Neural progenitor cell (in vitro differentiated cells): ENCODE data around the gene SLIT1. TPM values are rescaled to one million over a fixed set of nuclear protein-coding genes. Genes with fewer than 3 reads are reported as not detected.
A peak's percentile ranks its signal among the peaks of the same experiment; 100 is the strongest.

Experiments
- DNase-seq: peaks from one replicate; pipeline ENCODE4 v3.0.0-alpha.2; 2016; ENCODE audit warnings: low spot score
- H2AFZ ChIP-seq: fragments of 200-600 bp; sonication (generic); replicated peaks from 2 replicates; pipeline ENCODE4 v1.6.1; 2016; ENCODE audit warnings: antibody characterized with exemption
- H3F3A ChIP-seq: fragments of 200-600 bp; sonication (generic); 2 replicates; pipeline ENCODE4 v1.6.1; 2016; ENCODE audit warnings: antibody characterized with exemption, low read depth
- H3K27ac ChIP-seq: fragments of 200-600 bp; sonication (generic); 2 replicates; pipeline ENCODE4 v1.5.1; 2016; ENCODE audit warnings: mild to moderate bottlenecking
- H3K27me3 ChIP-seq: fragments of 200-600 bp; sonication (generic); 2 replicates; pipeline ENCODE4 v1.6.1; 2016; ENCODE audit warnings: mild to moderate bottlenecking, moderate library complexity
- H3K36me3 ChIP-seq: fragments of 200-600 bp; sonication (generic); 2 replicates; pipeline ENCODE4 v1.5.1; 2016
- H3K4me1 ChIP-seq: fragments of 200-600 bp; sonication (generic); 2 replicates; pipeline ENCODE4 v1.6.1; 2016; ENCODE audit warnings: mixed run types
- H3K4me2 ChIP-seq: fragments of 200-600 bp; sonication (generic); 2 replicates; pipeline ENCODE4 v1.6.1; 2016
- H3K4me3 ChIP-seq: fragments of 200-600 bp; sonication (generic); 2 replicates; pipeline ENCODE4 v1.5.1; 2016
- H3K79me2 ChIP-seq: fragments of 200-600 bp; sonication (generic); 2 replicates; pipeline ENCODE4 v1.6.1; 2016; ENCODE audit warnings: low read depth
- H3K9ac ChIP-seq: fragments of 200-600 bp; sonication (generic); 2 replicates; pipeline ENCODE4 v1.6.1; 2016
- H3K9me3 ChIP-seq: fragments of 200-600 bp; sonication (generic); 2 replicates; pipeline ENCODE4 v1.5.1; 2016; ENCODE audit warnings: low read depth
- H4K20me1 ChIP-seq: fragments of 200-600 bp; sonication (generic); 2 replicates; pipeline ENCODE4 v1.6.1; 2016; ENCODE audit warnings: low read depth
- H3K27ac Mint-ChIP-seq: 3 replicates; pipeline ENCODE4 v1.8.0; 2021; ENCODE audit warnings: mixed read lengths
- H3K27me3 Mint-ChIP-seq: 2 replicates; pipeline ENCODE4 v1.8.0; 2022; ENCODE audit warnings: low read depth, mild to moderate bottlenecking, inconsistent platforms, moderate library complexity, mixed read lengths; ENCODE audit not compliant: insufficient read depth
- H3K36me3 Mint-ChIP-seq: 3 replicates; pipeline ENCODE4 v1.8.0; 2021; ENCODE audit warnings: mixed read lengths
- H3K4me1 Mint-ChIP-seq: 3 replicates; pipeline ENCODE4 v1.8.0; 2021; ENCODE audit warnings: mixed read lengths
- H3K4me3 Mint-ChIP-seq: 3 replicates; pipeline ENCODE4 v1.8.0; 2021; ENCODE audit warnings: mild to moderate bottlenecking, moderate library complexity, mixed read lengths
- H3K9me3 Mint-ChIP-seq: 3 replicates; pipeline ENCODE4 v1.8.0; 2020; ENCODE audit warnings: mixed read lengths
- EZH2 ChIP-seq: fragments of 200-600 bp; sonication (generic); IDR thresholded peaks from 2 replicates; pipeline ENCODE4 v1.6.1; 2017; ENCODE audit warnings: antibody characterized with exemption, mild to moderate bottlenecking, moderate library complexity
- EZH2phosphoT487 ChIP-seq: fragments of 200-600 bp; sonication (generic); IDR thresholded peaks from 2 replicates; pipeline ENCODE4 v1.6.1; 2017; ENCODE audit warnings: antibody characterized with exemption
- total RNA-seq: library from RNA; depleted of rRNA; stranded (reverse); fragments of >200 nt; gene quantifications from 2 replicates; pipeline ENCODE4 v1.2.3, GENCODE V29; 2015; ENCODE audit warnings: low replicate concordance
- TF ChIP-seq, protein P1 (sequence below): fragments of 200-600 bp; sonication (generic); IDR thresholded peaks from 2 replicates; pipeline ENCODE4 v1.5.1; 2017; ENCODE audit warnings: antibody characterized with exemption, mild to moderate bottlenecking

Gene SLIT1
- total RNA-seq, 1 donor from 2014 or later = 0.92 TPM

DNA sequence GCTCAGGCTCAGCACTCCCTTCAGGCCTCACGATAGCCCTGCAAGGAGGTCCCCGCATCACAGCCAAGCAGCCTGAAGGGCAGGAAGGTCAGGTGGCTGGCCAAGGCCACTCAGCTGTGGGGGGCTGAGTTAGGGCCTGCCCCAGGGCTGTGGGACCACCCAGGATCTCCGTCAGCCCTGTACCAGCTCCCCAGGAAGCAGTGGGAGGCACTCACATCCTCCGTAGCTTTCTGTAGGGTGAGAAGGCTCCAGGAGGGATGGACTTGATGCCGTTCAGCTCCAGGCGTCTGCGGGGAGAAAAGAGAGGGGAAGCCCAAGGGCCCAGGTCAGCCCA lies 125.9 kb downstream of the SLIT1 start:
- no peaks in the 10 kb centered on the region for H3K36me3 Mint-ChIP-seq
- H3K4me1 Mint-ChIP-seq = peaks cover 6% of the 10 kb centered on the region
- H3K36me3 ChIP-seq = no peaks in the 10 kb centered on the region
- H3K4me2 ChIP-seq = no peak overlapping the region
- H3K9ac ChIP-seq = no peak overlapping the region
- no peak overlapping the region for H3K4me3 Mint-ChIP-seq
- H3K27me3 Mint-ChIP-seq = peaks cover 15% of the 10 kb centered on the region
- no peak overlapping the region for H3K27ac ChIP-seq
- H3K9me3 ChIP-seq = no peaks in the 10 kb centered on the region
- TF ChIP-seq EZH2 = no peak
- TF ChIP-seq EZH2phosphoT487 = no peak
- TF ChIP-seq, protein P1, sequence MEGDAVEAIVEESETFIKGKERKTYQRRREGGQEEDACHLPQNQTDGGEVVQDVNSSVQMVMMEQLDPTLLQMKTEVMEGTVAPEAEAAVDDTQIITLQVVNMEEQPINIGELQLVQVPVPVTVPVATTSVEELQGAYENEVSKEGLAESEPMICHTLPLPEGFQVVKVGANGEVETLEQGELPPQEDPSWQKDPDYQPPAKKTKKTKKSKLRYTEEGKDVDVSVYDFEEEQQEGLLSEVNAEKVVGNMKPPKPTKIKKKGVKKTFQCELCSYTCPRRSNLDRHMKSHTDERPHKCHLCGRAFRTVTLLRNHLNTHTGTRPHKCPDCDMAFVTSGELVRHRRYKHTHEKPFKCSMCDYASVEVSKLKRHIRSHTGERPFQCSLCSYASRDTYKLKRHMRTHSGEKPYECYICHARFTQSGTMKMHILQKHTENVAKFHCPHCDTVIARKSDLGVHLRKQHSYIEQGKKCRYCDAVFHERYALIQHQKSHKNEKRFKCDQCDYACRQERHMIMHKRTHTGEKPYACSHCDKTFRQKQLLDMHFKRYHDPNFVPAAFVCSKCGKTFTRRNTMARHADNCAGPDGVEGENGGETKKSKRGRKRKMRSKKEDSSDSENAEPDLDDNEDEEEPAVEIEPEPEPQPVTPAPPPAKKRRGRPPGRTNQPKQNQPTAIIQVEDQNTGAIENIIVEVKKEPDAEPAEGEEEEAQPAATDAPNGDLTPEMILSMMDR = no peak
- no peaks in the 10 kb centered on the region for H3F3A ChIP-seq
- no peak for DNase-seq
- no peaks in the 10 kb centered on the region for H3K27me3 ChIP-seq
- H3K79me2 ChIP-seq = no peaks in the 10 kb centered on the region
- no peaks in the 10 kb centered on the region for H3K9me3 Mint-ChIP-seq
- H2AFZ ChIP-seq = no peak overlapping the region
- H3K4me3 ChIP-seq = no peak overlapping the region
- no peaks in the 10 kb centered on the region for H4K20me1 ChIP-seq
- H3K27ac Mint-ChIP-seq = no peak overlapping the region
- H3K4me1 ChIP-seq = peaks cover 8% of the 10 kb centered on the region

DNA sequence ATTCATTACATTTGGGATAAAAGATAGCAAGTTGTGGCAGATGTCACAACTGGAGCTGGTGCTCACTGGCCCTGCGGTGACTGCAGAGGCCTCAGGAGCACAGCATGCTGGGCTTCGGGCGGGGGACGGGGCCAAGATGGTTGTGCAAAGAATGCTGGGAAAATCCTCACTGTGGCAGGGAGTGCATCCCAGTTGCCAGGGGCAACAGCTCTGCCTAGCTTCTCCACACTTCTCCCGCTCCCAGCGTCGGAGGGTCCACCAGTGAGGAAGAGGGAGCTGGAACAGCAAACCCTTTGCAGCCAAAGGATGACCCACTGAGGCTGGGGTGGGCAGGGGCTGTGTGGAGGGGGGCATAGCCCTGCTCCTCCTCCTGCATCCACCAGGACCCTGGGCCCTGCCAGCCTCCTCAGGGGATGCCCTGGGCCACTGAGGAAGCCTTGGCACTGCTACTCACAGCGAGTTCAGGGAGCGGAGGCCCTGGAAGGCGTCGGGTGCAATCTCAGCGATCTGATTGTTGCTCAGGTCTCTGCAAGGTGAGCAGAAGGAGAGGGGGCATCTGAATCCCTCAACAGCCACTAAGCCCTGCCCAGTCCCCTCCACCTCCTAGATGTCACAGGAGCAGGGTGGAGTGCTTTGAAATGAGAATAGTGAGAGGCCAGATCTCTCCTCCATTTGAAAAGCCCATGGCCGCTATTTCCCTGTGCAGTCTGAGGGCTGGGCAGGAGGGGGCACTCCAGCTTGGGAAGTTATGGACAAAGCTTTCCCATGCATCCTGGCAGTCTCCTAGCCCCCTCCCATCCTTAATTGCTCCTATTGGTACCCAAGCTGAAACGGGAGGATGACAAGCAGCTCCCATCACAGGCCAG lies 126.5 kb downstream of the SLIT1 start:
- TF ChIP-seq EZH2phosphoT487 = no peak
- TF ChIP-seq, protein P1 = peak; percentile 57
- no peak overlapping the region for H3K4me2 ChIP-seq
- no peak overlapping the region for H3K27ac ChIP-seq
- H3K79me2 ChIP-seq = no peaks in the 10 kb centered on the region
- no peak overlapping the region for H3K9ac ChIP-seq
- H2AFZ ChIP-seq = no peak overlapping the region
- Mint-ChIP-seq H3K27me3 (peaks cover 13% of the 10 kb centered on the region), H3K27ac (no peak overlapping the region), H3K4me3 (no peak overlapping the region), H3K4me1 (peaks cover 6% of the 10 kb centered on the region), H3K9me3 (no peaks in the 10 kb centered on the region), H3K36me3 (no peaks in the 10 kb centered on the region)
- H3K36me3 ChIP-seq = no peaks in the 10 kb centered on the region
- H3F3A ChIP-seq = no peaks in the 10 kb centered on the region
- H3K4me1 ChIP-seq = peaks cover 8% of the 10 kb centered on the region
- peak; percentile 64 for DNase-seq
- no peaks in the 10 kb centered on the region for H3K27me3 ChIP-seq
- no peaks in the 10 kb centered on the region for H3K9me3 ChIP-seq
- no peak overlapping the region for H3K4me3 ChIP-seq
- H4K20me1 ChIP-seq = no peaks in the 10 kb centered on the region

DNA sequence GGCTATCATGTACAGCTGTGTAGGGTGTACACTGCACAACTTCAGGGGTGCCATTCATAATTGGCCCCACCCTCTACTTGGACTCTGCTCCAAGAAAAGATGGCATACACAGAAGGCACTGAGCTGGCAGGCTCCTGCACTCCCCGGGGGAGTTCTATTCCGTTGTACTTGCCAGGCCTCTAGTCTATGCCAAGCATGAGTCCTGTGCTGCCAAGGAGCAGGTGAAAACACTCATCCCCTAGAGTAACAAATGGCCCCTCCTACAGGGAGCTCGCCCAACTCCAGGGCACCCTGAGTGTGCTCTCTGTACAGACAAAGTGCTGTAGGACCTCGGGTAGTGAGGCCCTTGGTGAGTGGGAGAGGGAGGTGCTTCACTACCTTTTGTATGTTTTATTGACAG lies 127.2 kb downstream of the SLIT1 start:
- no peaks in the 10 kb centered on the region for H3K9me3 Mint-ChIP-seq
- Histone ChIP-seq H4K20me1 (no peaks in the 10 kb centered on the region), H3K9ac (no peak overlapping the region), H3K4me3 (no peak overlapping the region), H3K4me1 (peaks cover 8% of the 10 kb centered on the region), H3F3A (no peaks in the 10 kb centered on the region), H3K36me3 (no peaks in the 10 kb centered on the region), H3K27ac (no peak overlapping the region), H3K4me2 (no peak overlapping the region), H2AFZ (no peak overlapping the region), H3K9me3 (no peaks in the 10 kb centered on the region), H3K27me3 (no peaks in the 10 kb centered on the region), H3K79me2 (no peaks in the 10 kb centered on the region)
- peaks cover 10% of the 10 kb centered on the region for H3K27me3 Mint-ChIP-seq
- no peaks in the 10 kb centered on the region for H3K36me3 Mint-ChIP-seq
- TF ChIP-seq EZH2phosphoT487 (no peak), EZH2 (no peak)
- TF ChIP-seq, protein P1 = no peak
- H3K4me3 Mint-ChIP-seq = no peak overlapping the region
- peaks cover 3% of the 10 kb centered on the region for H3K4me1 Mint-ChIP-seq
- no peak overlapping the region for H3K27ac Mint-ChIP-seq
- no peak for DNase-seq
